ENCODE data around the gene DARS1.
"Not testable (repeated sequence)": the region's sequence is repeated elsewhere in the genome, so short reads cannot be mapped to it uniquely, and the experiment has no call there.

DARS1 gene

DNA sequence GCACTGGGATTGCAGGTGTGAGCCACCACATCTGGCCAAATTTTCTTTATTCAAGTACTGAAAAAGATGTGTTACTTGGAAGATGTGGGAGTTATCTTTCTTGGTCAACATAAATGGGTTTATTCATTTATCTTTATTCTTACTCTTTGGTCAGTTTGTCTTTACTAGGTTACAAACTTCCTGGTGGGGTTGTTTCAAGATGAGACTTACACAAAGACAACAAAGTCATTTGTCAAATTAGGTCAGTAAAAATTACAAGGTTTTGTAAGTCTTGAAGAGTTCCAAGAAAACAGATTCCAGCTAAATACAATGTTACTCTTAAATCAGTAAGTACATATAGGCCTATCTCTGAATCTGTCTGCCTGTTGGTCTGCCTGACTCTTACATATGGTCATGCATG lies 48.9 kb downstream of the DARS1 start:
- DNase-seq, result no peak

DNA sequence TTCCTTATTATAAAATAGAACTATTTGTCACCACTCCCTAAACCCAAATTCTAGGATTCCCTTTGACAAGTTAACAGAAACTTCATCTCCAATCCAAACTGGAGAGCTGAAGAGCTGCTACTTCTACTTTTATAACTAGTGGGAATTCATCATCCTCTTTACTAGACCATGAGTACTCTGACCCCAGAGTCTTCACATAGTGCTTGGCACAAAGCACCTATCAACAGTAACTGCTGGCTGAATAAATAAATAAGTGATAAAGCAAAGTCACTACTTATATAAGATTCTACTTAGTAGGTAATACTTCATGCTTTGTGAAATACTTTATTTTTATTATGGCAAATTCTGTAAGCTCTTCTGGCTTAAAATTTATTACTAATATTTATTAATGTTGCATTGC lies 49.5 kb downstream of the DARS1 start:
- no peak for DNase-seq

GRCh38 chr2:135931776-135932443 lies 53.5 kb downstream of the DARS1 start:
- DNase-seq, result no peak

- DNase-seq, result no peak
Measured at GRCh38 chr2:135926605-135927004, 58.8 kb downstream of the DARS1 start.

GRCh38 chr2:135925571-135925970 lies 59.9 kb downstream of the DARS1 start:
- DNase-seq, result no peak

DNA sequence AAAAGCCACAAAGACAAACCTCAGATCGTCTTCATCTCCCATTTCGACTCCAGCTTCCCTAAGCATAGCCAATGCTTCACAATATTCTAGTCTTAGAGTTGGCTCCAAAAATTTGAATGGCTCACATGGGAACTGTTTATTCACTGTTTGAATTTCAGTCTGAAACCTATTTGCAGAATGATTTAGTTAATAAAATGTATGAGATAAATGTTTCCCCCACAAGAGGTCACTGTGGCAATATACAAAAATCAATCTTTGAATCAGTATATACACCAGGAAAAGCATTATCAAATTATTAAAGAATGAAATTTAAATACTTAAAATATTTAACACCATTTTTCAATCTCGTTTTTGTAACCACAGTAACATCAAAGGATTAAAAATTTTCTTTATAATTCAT lies 69.2 kb downstream of the DARS1 start:
- peak in 1 of 2 experiments; percentile 31 for DNase-seq

GRCh38 chr2:135914485-135914884 lies 70.9 kb downstream of the DARS1 start:
- DNase-seq, result no peak

GRCh38 chr2:135913727-135914365 lies 71.6 kb downstream of the DARS1 start:
- no peak for DNase-seq

DNA sequence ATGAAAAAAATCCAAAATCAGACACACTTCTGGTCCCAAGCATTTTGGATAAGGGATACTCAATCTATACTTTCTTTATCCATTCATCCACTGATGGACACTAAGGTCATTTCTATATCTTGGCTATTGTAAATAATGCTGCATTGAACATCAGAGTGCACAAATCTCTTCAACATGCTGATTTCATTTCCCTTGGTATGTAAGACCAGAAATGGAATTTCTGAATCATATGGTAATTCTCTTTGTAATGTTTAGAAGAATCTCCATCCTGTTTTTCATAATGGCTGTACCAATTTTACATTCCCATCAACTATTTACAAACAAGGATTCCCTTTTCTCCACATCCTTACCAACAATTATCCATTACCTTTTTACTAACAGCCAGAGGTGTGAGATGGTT lies 75.5 kb downstream of the DARS1 start:
- no peak for DNase-seq

DNA sequence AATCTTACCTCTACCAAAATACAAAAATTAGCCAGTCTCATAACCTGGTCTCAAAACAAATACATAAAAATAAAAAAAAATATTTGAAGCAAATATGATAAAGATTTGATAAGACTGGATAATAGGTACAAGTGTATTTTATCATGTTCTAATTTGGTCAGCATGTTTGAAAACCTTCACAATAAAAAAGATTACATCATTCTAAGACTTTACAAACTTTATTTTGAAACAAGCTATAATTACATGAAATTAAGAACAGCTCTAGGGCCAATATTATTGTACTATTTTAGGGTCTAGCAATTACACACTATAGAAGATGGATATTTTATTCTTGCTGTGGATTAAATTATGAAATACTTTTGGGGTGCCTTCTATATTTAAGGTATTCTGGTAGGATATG lies 79.7 kb downstream of the DARS1 start:
- no peak for DNase-seq

DNA sequence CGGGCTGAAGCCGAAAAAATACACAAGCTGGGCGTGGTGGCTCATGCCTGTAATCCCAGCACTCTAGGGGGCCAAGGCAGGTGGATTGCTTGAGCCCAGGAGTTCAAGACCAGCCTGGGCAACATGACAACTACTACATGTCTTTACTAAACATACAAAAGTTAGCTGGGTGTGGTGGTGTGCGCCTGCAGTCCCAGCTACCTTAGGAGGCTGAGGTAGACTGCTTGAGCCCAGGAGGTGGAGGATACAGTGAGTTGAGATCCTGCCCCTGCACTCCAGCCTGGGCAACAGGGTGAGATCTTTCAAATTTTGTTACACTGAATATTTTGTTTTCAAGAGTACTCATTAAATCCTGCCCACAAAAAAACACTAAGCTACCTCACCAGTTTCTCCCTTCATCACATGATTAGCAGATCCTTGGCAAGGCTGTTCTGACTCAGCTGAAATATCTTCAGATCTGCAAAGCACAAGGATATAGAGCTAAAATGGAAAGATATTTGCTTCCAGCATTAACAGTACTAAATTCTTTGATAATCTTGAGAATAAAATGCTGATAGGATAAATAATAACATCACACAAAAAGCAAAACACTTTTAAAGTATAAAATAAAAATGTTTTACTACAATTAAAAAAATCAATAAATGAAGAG lies 81.0 kb downstream of the DARS1 start:
- no peak for DNase-seq

- no peak for DNase-seq
Measured at GRCh38 chr2:135903650-135904049, 81.8 kb downstream of the DARS1 start.

- DNase-seq, result no peak
Measured at GRCh38 chr2:135899567-135899966, 85.9 kb downstream of the DARS1 start.

DNA sequence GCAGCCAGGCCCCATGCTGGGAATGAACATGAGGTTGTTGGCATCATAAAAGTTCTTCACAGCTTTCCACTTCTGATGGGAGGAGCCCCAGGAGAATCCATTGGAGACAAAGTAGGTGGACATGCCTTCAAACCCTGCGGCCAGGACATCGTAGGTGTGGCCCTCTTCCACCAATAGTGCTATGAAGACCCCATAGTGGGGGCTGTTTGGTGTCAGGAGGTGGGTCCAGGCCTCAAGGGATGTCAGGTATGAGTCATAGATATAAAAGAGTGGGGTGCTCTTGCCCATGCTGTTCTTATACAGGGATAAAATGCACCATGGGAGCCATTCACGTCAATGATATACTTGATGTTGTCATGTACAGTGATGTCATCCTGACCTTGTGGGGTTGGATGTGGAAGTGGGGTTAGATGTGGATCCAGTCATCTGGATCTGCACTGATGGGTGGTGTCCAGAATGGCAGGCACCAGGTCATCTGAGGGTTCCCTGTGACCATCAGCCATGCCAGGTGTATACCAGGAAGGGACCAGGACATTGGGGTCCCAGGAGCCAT lies 87.1 kb downstream of the DARS1 start:
- DNase-seq, result no peak

GRCh38 chr2:135894930-135895329 lies 90.5 kb downstream of the DARS1 start:
- DNase-seq, result no peak

- no peak for DNase-seq
Measured at GRCh38 chr2:135893374-135893794, 92.0 kb downstream of the DARS1 start.

DNA sequence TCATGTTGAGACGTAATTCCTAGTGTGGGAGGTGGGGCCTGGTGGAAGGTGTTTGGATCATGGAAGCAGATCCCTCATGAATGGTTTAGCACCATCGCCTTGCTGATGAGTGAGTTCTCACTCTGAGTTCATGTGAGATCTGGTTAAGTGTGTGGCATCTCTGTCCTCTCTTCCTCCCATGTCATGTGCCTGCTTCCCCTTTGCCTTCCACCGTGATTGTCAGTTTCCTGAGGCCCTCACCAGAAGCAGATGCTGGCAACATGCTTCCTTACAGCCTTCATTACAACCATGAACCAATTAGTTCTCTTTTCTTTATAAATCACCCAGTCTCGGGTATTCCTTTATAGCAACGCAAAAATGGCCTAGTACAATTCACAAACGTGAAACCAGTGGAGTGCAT lies 94.6 kb downstream of the DARS1 start:
- DNase-seq, result no peak

- no peak for DNase-seq
Measured at GRCh38 chr2:135890149-135890548, 95.3 kb downstream of the DARS1 start.

DNA sequence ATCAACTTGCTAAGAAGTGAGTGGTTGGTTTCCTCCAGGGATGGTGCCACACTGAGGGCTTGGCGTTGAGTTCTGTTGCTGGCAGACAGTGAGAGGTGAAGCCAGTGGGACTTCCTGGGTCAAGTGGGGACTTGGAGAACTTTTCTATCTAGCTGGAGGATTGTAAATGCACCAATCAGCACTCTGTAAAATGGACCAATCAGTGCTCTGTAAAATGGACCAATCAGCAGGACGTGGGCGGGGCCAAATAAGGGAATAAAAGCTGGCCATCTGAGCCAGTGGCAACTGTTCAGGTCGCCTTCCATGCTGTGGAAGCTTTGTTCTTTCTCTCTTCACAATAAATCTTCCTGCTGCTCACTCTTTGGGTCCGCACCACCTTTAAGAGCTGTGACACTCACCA lies 96.8 kb downstream of the DARS1 start:
- DNase-seq, result not testable (repeated sequence)

GRCh38 chr2:135885709-135886108 lies 99.7 kb downstream of the DARS1 start:
- DNase-seq, result no peak

DNA sequence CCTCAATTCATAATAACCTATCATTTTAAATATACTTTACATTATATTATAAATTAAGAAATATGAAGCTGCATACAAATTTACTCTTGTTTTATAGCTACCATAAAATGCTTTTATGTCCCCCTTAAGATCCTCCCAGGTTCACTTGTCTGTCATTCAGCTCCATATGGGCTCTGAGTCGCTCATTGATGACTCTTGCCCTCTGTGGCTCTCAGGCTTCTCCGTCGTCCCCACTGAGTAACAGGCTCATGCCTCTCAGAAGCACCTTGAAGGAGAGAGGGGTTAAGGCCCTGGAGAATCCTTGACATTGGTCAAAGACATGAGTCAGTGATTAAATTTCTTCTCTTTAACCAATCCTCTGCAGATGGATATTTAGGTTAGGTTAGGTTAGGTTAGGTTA lies 103.0 kb downstream of the DARS1 start:
- DNase-seq, result no peak

DNA sequence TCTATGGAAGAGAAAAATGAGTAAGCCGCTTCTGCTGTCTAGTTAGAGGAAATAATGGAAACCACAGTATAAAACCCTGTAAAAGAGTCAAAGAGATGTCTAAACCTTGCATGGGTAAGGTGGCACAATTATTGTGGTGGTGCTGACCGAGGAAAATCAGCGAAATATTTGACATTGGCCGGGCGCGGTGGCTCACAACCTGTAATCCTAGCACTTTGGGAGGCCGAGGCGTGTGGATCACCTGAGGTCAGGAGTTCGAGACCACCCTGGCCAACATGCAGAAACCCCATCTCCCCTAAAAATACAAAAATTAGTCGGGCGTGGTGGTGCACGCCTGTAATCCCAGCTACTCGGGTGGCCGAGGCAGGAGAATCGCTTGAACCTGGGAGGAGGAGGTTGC lies 108.7 kb downstream of the DARS1 start:
- DNase-seq, result not testable (repeated sequence)

DNA sequence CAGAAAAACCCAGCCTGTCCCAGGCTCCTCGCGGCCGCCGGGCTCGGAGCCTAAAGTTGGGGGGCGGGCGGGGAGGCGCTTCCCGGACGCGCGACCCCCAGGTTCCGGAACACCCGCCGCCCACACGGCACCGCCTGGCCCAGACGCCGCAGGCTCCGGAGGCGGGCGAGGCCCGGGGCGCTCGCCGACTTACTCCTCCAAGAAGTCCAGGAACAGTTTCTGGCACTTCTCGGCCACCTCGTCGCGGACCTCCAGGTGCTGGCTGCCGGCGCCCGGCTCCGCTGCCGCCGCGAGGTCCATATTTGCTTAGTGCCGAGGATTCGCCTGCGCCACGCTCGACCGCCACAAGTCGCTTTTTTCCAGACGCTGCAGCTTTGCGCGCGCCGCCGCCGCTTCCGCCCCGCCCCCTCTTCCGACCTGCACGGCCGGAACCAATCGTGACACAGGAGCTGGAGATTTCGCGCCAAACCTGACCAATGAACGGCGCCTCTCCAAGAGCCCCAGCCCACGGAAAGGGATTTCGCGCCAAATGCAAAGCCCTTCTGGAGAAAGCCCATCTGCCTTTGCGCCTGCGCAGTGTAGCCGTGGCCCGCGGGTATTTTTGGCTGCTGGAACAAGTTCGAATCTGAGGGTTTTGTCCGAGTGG lies 109.2 kb downstream of the DARS1 start, which contains the start of gene MCM6:
Gene MCM6 (minus strand): TSS at position 378 of the 646 bp plus-strand sequence. CDS start 78 bp downstream, at position 300.
- DNase-seq, result peak; percentile 97 to 98

Data from NCI-H1930 (cell line).